Muscle layer of duodenum (tissue), 2 donors: Measurements from ENCODE around the gene ERI3.

Experiments used
- H3K27ac ChIP-seq: one replicate; pipeline ENCODE4 v1.7.0; 2013; ENCODE audit warnings: mild to moderate bottlenecking, low read length
- H3K27me3 ChIP-seq: one replicate; pipeline ENCODE4 v1.7.0; 2013; ENCODE audit warnings: low read depth, mild to moderate bottlenecking, control low read depth, low read length
- H3K36me3 ChIP-seq, 2 donors: one replicate each; pipeline ENCODE4 v1.7.0; 2013; ENCODE audit warnings: low read length in 2 of 2, control low read depth in 1 of 2, mild to moderate bottlenecking in 1 of 2; ENCODE audit not compliant: insufficient read depth in 2 of 2, control insufficient read depth in 1 of 2
- H3K4me1 ChIP-seq, 2 donors: one replicate each; pipeline ENCODE4 v1.7.0; 2013; ENCODE audit warnings: low read length in 2 of 2, mild to moderate bottlenecking in 2 of 2, control low read depth in 1 of 2, moderate library complexity in 1 of 2; ENCODE audit not compliant: insufficient read depth in 2 of 2, control insufficient read depth in 1 of 2
- H3K4me3 ChIP-seq, 2 donors: one replicate each; pipeline ENCODE4 v1.7.0; 2013; ENCODE audit warnings: low read length in 2 of 2, low read depth in 1 of 2, mild to moderate bottlenecking in 1 of 2
- H3K9me3 ChIP-seq, 2 donors: one replicate each; pipeline ENCODE4 v1.7.0; 2013; ENCODE audit warnings: low read length in 2 of 2, control low read depth in 1 of 2, mild to moderate bottlenecking in 1 of 2; ENCODE audit not compliant: control insufficient read depth in 1 of 2
- donor health status: healthy.

ERI3 gene

GRCh38 chr1:44313265-44313918, 41.7 kb downstream of the ERI3 start:
- no peaks in the 10 kb centered on the region for H3K27me3 ChIP-seq
- peaks cover 36 to 65% of the 10 kb centered on the region in 2 donors for H3K36me3 ChIP-seq
- no peaks in the 10 kb centered on the region for H3K4me1 ChIP-seq
- H3K9me3 ChIP-seq: no peaks in the 10 kb centered on the region
- H3K27ac ChIP-seq: no peak overlapping the region
- H3K4me3 ChIP-seq: no peak overlapping the region

- H3K9me3 ChIP-seq: no peaks in the 10 kb centered on the region
- H3K27me3 ChIP-seq: no peaks in the 10 kb centered on the region
- H3K27ac ChIP-seq: no peak overlapping the region
- no peak overlapping the region for H3K4me3 ChIP-seq
- H3K4me1 ChIP-seq: no peaks in the 10 kb centered on the region
- peaks cover 43 to 72% of the 10 kb centered on the region in 2 donors for H3K36me3 ChIP-seq
Measured at GRCh38 chr1:44312399-44313196, 42.5 kb downstream of the ERI3 start.

DNA sequence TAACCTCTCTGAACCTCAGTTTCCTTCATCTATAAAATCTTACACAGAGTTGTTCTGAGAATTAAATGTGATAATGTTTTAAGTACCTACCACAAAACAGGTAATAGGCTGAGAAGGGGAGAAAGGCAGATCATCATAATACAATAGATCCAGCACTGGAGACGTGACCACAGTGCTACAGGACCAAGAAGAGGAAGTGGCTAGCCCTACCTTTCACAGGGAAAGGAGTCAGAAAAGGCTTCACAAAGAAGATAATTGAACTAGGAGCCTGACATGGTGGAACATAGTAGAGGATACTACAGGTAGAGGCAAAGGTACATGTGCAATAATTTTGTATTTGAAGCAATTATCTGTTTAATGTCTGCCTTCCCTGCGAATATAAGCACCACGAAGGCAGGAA, 45.1 kb downstream of the ERI3 start:
- Histone ChIP-seq H3K27me3 (no peaks in the 10 kb centered on the region), H3K27ac (no peak overlapping the region), H3K9me3 (no peaks in the 10 kb centered on the region), H3K4me1 (no peaks in the 10 kb centered on the region), H3K36me3 (peaks cover 51 to 80% of the 10 kb centered on the region in 2 donors), H3K4me3 (no peak overlapping the region)

DNA sequence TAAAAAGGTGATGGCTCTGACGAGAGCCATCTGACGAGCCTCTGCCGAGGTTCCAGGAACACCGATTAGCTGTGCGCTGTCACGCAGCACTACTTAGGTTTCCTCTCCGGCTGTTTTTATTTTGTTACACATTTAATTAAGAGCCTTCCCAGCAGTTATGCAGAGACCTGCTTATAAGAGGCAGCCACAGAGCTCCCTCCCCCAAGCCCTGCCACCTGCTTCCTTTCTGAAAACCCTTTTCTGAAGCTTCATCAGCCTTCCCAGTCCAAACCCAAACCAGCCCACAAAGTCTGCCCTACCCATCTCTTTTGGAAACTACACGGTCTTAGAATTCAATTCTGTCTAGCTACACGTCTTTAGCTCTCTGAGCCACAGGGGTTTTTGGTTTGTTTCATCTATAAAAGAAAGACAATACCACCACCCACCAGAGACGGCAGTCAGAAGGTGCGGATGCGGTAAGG, 49.1 kb downstream of the ERI3 start:
- H3K27ac ChIP-seq: no peak overlapping the region
- H3K4me3 ChIP-seq: no peak overlapping the region
- no peaks in the 10 kb centered on the region for H3K9me3 ChIP-seq
- peaks cover 55 to 66% of the 10 kb centered on the region in 2 donors for H3K36me3 ChIP-seq
- H3K4me1 ChIP-seq: no peaks in the 10 kb centered on the region
- no peaks in the 10 kb centered on the region for H3K27me3 ChIP-seq

DNA sequence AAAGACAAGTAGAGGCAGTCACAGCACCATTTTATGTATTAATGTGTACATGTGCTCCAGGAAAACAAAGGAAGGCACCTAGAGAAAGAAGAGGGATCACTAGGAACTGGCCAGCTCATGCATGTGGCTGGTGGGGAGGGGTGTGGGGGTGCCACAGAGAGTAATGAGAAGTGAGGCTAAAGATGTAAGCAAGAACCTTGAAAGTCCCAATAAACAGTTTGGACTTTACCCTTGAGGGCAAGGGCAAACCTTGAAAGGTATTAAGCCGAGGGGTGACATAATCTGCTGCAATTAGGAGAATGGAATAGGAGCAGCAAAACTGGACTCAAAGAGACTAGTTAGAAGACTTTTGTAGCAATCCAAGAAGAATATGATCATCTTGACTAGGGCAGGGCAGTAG, 51.5 kb downstream of the ERI3 start:
- Histone ChIP-seq H3K4me1 (no peaks in the 10 kb centered on the region), H3K9me3 (no peaks in the 10 kb centered on the region), H3K36me3 (peaks cover 55 to 58% of the 10 kb centered on the region in 2 donors), H3K27me3 (no peaks in the 10 kb centered on the region), H3K27ac (no peak overlapping the region), H3K4me3 (no peak overlapping the region)

- Histone ChIP-seq H3K27ac (no peak overlapping the region), H3K36me3 (peaks cover 54 to 56% of the 10 kb centered on the region in 2 donors)
Measured at GRCh38 chr1:44302541-44302940, 52.5 kb downstream of the ERI3 start.

GRCh38 chr1:44301442-44301841, 53.6 kb downstream of the ERI3 start:
- Histone ChIP-seq H3K36me3 (peaks cover 50 to 55% of the 10 kb centered on the region in 2 donors), H3K27me3 (no peaks in the 10 kb centered on the region), H3K4me1 (no peaks in the 10 kb centered on the region), H3K9me3 (no peaks in the 10 kb centered on the region), H3K27ac (no peak overlapping the region), H3K4me3 (no peak overlapping the region)

More at GRCh38 chr1:44302541-44302940, 52.5 kb downstream of the ERI3 start:
- Histone ChIP-seq H3K27me3 (no peaks in the 10 kb centered on the region), H3K4me1 (no peaks in the 10 kb centered on the region), H3K4me3 (no peak overlapping the region), H3K9me3 (no peaks in the 10 kb centered on the region)

- Histone ChIP-seq H3K4me1 (no peaks in the 10 kb centered on the region), H3K9me3 (no peaks in the 10 kb centered on the region), H3K4me3 (no peak overlapping the region), H3K27ac (no peak overlapping the region), H3K27me3 (no peaks in the 10 kb centered on the region), H3K36me3 (peaks cover 50 to 55% of the 10 kb centered on the region in 2 donors)
Measured at GRCh38 chr1:44300852-44301251, 54.2 kb downstream of the ERI3 start.

- no peaks in the 10 kb centered on the region for H3K9me3 ChIP-seq
- H3K27ac ChIP-seq: no peak overlapping the region
- no peaks in the 10 kb centered on the region for H3K27me3 ChIP-seq
- H3K36me3 ChIP-seq: peaks cover 26 to 41% of the 10 kb centered on the region in 2 donors
- H3K4me3 ChIP-seq: no peak overlapping the region
- H3K4me1 ChIP-seq: peaks cover 0 to 11% of the 10 kb centered on the region in 2 donors
Measured at GRCh38 chr1:44297695-44298400, 57.2 kb downstream of the ERI3 start.

DNA sequence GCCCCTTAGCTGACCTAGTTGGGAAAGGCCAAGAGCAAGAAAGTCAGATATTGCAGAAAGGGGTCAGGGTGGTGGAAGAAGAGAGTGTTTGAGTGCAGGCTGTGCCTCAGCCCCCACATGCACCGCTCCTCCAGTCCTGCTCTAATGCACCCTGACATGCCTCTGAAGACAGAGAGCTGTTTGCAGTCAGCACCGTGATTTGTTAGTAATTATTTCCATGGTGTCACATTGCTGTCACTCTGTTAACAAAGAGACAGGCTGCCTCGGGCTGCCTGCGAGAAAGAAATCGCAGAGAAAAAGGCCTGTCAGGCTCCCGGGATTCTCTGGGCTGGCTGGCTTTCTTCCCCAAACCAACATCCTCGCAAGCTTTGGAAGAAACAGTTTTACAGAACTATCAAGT, 58.3 kb downstream of the ERI3 start:
- no peaks in the 10 kb centered on the region for H3K27me3 ChIP-seq
- peaks cover 21 to 37% of the 10 kb centered on the region in 2 donors for H3K36me3 ChIP-seq
- no peak overlapping the region for H3K4me3 ChIP-seq
- H3K4me1 ChIP-seq: peaks cover 0 to 11% of the 10 kb centered on the region in 2 donors
- H3K27ac ChIP-seq: no peak overlapping the region
- H3K9me3 ChIP-seq: no peaks in the 10 kb centered on the region

DNA sequence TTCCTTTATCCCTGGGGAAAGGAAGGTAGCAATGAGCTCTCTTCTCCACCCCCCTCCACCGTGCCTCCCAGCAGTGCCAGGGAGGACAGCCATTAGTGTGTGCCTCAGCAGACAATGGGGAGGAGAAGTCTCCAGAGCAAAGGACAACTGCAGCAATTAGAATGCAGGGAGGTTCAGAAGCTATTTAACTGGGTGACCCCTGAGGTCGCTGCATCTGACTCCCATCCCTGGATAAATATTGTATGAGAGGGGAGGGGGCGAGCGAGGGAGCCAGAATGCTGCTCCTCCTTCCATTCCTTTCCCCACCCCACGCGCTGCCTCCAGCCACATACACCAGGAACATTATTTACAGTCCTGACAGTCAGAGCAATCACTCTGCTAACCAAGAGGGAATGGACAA, 59.0 kb downstream of the ERI3 start:
- H3K36me3 ChIP-seq: peaks cover 21 to 32% of the 10 kb centered on the region in 2 donors
- H3K4me1 ChIP-seq: peaks cover 0 to 11% of the 10 kb centered on the region in 2 donors
- no peak overlapping the region for H3K4me3 ChIP-seq
- H3K27ac ChIP-seq: no peak overlapping the region
- no peaks in the 10 kb centered on the region for H3K9me3 ChIP-seq
- no peaks in the 10 kb centered on the region for H3K27me3 ChIP-seq
